Keratinocyte (primary cell): Measurements from ENCODE around the gene ADCYAP1R1. TPM values are rescaled to one million over a fixed set of nuclear protein-coding genes. Genes with fewer than 3 reads are reported as not detected.

Experiments used
- DNase-seq: peaks from one replicate; pipeline ENCODE4 v3.0.0-alpha.2; 2011; ENCODE audit warnings: low read depth, missing footprints, low spot score
- FAIRE-seq: peaks from 2 replicates; lab custom pipeline; 2011; peaks lifted over from hg19 to GRCh38; lab: Jason Lieb, UNC
- H2AFZ ChIP-seq: 2 replicates; pipeline ENCODE4 v1.6.0; 2012; ENCODE audit warnings: low read length, control low read depth, inconsistent platforms; ENCODE audit not compliant: control insufficient read depth
- H3K27ac ChIP-seq: 2 replicates; pipeline ENCODE4 v1.5.1; 2011; ENCODE audit warnings: low read length; ENCODE audit not compliant: control insufficient read depth, insufficient read depth
- H3K27me3 ChIP-seq: 3 replicates; pipeline ENCODE4 v1.6.0; 2011; ENCODE audit warnings: low read length; ENCODE audit not compliant: control insufficient read depth, insufficient read depth; ENCODE audit errors: extremely low read depth
- H3K36me3 ChIP-seq, 2 experiments: 2 replicates in 1 of 2; 3 replicates in 1 of 2; pipeline ENCODE4 v1.5.1; 2011; ENCODE audit warnings: low read length in 2 of 2, mild to moderate bottlenecking in 1 of 2; ENCODE audit not compliant: control insufficient read depth in 2 of 2, insufficient read depth in 2 of 2; ENCODE audit errors: extremely low read depth in 1 of 2
- H3K4me1 ChIP-seq: 3 replicates; pipeline ENCODE4 v1.5.1; 2011; ENCODE audit warnings: low read length; ENCODE audit not compliant: control insufficient read depth, insufficient read depth; ENCODE audit errors: extremely low read depth
- H3K4me2 ChIP-seq: 3 replicates; pipeline ENCODE4 v1.6.0; 2011; ENCODE audit warnings: low read depth, low read length; ENCODE audit not compliant: control insufficient read depth, insufficient read depth; ENCODE audit errors: extremely low read depth
- H3K4me3 ChIP-seq, 3 experiments: fragments of 200-600 bp in 1 of 3; sonication (generic) in 1 of 3; 2 replicates in 2 of 3; 3 replicates in 1 of 3; pipeline ENCODE4 v1.5.1; 2011 to 2016; ENCODE audit warnings: low read length in 3 of 3, mild to moderate bottlenecking in 3 of 3, control low read depth in 2 of 3, inconsistent platforms in 1 of 3, low read depth in 1 of 3, mixed read lengths in 1 of 3, mixed run types in 1 of 3, moderate library complexity in 1 of 3; ENCODE audit not compliant: control insufficient read depth in 2 of 3, insufficient read depth in 2 of 3; ENCODE audit errors: extremely low read depth in 1 of 3
- H3K79me2 ChIP-seq: 2 replicates; pipeline ENCODE4 v1.6.0; 2012; ENCODE audit warnings: low read length; ENCODE audit not compliant: control insufficient read depth, insufficient read depth
- H3K9ac ChIP-seq: 3 replicates; pipeline ENCODE4 v1.6.0; 2011; ENCODE audit warnings: low read length; ENCODE audit not compliant: control insufficient read depth, insufficient read depth; ENCODE audit errors: extremely low read depth
- H3K9me1 ChIP-seq: 3 replicates; pipeline ENCODE4 v1.6.0; 2011; ENCODE audit warnings: low read length; ENCODE audit not compliant: control insufficient read depth, insufficient read depth; ENCODE audit errors: extremely low read depth
- H3K9me3 ChIP-seq: 2 replicates; pipeline ENCODE4 v1.5.1; 2012; ENCODE audit warnings: low read depth, low read length; ENCODE audit not compliant: control insufficient read depth
- H4K20me1 ChIP-seq: 3 replicates; pipeline ENCODE4 v1.6.0; 2011; ENCODE audit warnings: low read length; ENCODE audit not compliant: control insufficient read depth, insufficient read depth; ENCODE audit errors: extremely low read depth
- CTCF ChIP-seq, 3 experiments: IDR thresholded peaks in 1 of 3; conservative IDR thresholded peaks in 1 of 3; optimal IDR thresholded peaks in 1 of 3; 2 replicates in 2 of 3; 3 replicates in 1 of 3; pipeline versions ENCODE3 to v1.5.1; 2011; ENCODE audit warnings: low read length in 3 of 3, mild to moderate bottlenecking in 3 of 3, moderate library complexity in 2 of 3, control low read depth in 1 of 3, inconsistent platforms in 1 of 3; ENCODE audit not compliant: insufficient read depth in 2 of 3; ENCODE audit errors: extremely low read depth in 1 of 3
- EZH2 ChIP-seq: IDR thresholded peaks from one replicate; pipeline ENCODE4 v1.6.1; 2012; ENCODE audit warnings: inconsistent platforms, mild to moderate bottlenecking, low read length, moderate library complexity
- dilution Hi-C: fragments of 300-500 bp; cut with MboI; formaldehyde crosslinking; loops from one replicate; pipeline ENCODE4 v1.7.0; 2020; ENCODE audit warnings: low sequenced_read_pairs; ENCODE audit not compliant: extremely low pct_ligation_motif_present
- polyA plus RNA-seq, 5 experiments: library from polyadenylated mRNA; depleted of rRNA in 3 of 5; stranded (reverse) in 3 of 5; stranded (forward) in 1 of 5; unstranded in 1 of 5; fragments of >200 nt; gene quantifications; 1 replicate in 1 of 5; 2 replicates in 3 of 5; 3 replicates in 1 of 5; pipeline versions ENCODE4 v1.2.1 to v1.2.3, GENCODE V29; 2011 to 2012; ENCODE audit warnings: missing spikeins in 2 of 5, low read depth in 1 of 5, low replicate concordance in 1 of 5

Gene ADCYAP1R1
- polyA plus RNA-seq, 1 donor (not counting 4 experiments of a cell fraction or from before 2014, with no cell fraction given): not detected

- no peaks in the 10 kb centered on the region for H4K20me1 ChIP-seq
Measured at GRCh38 chr7:31104361-31105255, 52.5 kb downstream of the ADCYAP1R1 start.

GRCh38 chr7:31105256-31105950 is 53.3 kb downstream of the ADCYAP1R1 start:
- Histone ChIP-seq H3K9me1 (no peaks in the 10 kb centered on the region), H3K4me1 (no peaks in the 10 kb centered on the region), H3K4me2 (no peak overlapping the region), H3K79me2 (no peaks in the 10 kb centered on the region), H3K9me3 (no peaks in the 10 kb centered on the region), H4K20me1 (no peaks in the 10 kb centered on the region), H3K4me3 (no peak overlapping the region), H2AFZ (no peak overlapping the region), H3K27ac (no peak overlapping the region), H3K9ac (no peak overlapping the region), H3K36me3 (no peaks in the 10 kb centered on the region), H3K27me3 (peaks cover 20% of the 10 kb centered on the region)
- no peak for DNase-seq
- TF ChIP-seq EZH2 (no peak), CTCF (optimal IDR thresholded peaks at IDR 0.05 in 1 of 3, IDR thresholded peaks at IDR 0.05 in 1 of 3, conservative IDR thresholded peaks at IDR 0.05 in 1 of 3; ENCODE audit: extremely low read depth in 1 of 3, insufficient read depth in 2 of 3, low read length in 3 of 3) (no peak)
- no peak for FAIRE-seq
- dilution Hi-C loops: loop anchor here (25.0 kb wide), 2 partner anchors 118 to 293 kb away; no protein-coding TSS in a partner anchor

More at GRCh38 chr7:31104361-31105255, 52.5 kb downstream of the ADCYAP1R1 start:
- no peak overlapping the region for H3K9ac ChIP-seq
- DNase-seq (no peak), FAIRE-seq (no peak)
- H3K27me3 ChIP-seq: peaks cover 20% of the 10 kb centered on the region
- H3K9me1 ChIP-seq: no peaks in the 10 kb centered on the region
- dilution Hi-C loops: loop anchor here (25.0 kb wide), 2 partner anchors 117 to 292 kb away; no protein-coding TSS in a partner anchor
- H3K79me2 ChIP-seq: no peaks in the 10 kb centered on the region
- H3K4me3 ChIP-seq: no peak overlapping the region
- TF ChIP-seq EZH2 (no peak), CTCF (optimal IDR thresholded peaks at IDR 0.05 in 1 of 3, IDR thresholded peaks at IDR 0.05 in 1 of 3, conservative IDR thresholded peaks at IDR 0.05 in 1 of 3; ENCODE audit: extremely low read depth in 1 of 3, insufficient read depth in 2 of 3, low read length in 3 of 3) (no peak)
- no peaks in the 10 kb centered on the region for H3K4me1 ChIP-seq
- no peaks in the 10 kb centered on the region for H3K36me3 ChIP-seq
- H2AFZ ChIP-seq: no peak overlapping the region
- H3K27ac ChIP-seq: no peak overlapping the region
- H3K4me2 ChIP-seq: no peak overlapping the region
- H3K9me3 ChIP-seq: no peaks in the 10 kb centered on the region
